Sigmoid colon (tissue), 4 donors: ENCODE measurements around the gene PDE2A.

Experiments
- POLR2A ChIP-seq, 2 donors: fragments of 450-650 bp; IDR thresholded peaks; one replicate each; pipeline ENCODE4 v1.6.1; 2016; ENCODE audit warnings: antibody characterized with exemption in 2 of 2, mild to moderate bottlenecking in 2 of 2, moderate library complexity in 2 of 2
- POLR2AphosphoS5 ChIP-seq, 4 donors: sonication (generic); formaldehyde crosslinking; IDR thresholded peaks; one replicate each; pipeline ENCODE4 v1.6.1; 2017; ENCODE audit warnings: antibody characterized with exemption in 4 of 4
- TF ChIP-seq, protein P1 (sequence below), 4 experiments: fragments of 450-650 bp in 3 of 4; fragments of 200-600 bp in 1 of 4; IDR thresholded peaks; one replicate each; pipeline ENCODE4 v1.5.1; 2016 to 2019; ENCODE audit warnings: antibody characterized with exemption in 4 of 4, mild to moderate bottlenecking in 3 of 4, moderate library complexity in 2 of 4

DNA sequence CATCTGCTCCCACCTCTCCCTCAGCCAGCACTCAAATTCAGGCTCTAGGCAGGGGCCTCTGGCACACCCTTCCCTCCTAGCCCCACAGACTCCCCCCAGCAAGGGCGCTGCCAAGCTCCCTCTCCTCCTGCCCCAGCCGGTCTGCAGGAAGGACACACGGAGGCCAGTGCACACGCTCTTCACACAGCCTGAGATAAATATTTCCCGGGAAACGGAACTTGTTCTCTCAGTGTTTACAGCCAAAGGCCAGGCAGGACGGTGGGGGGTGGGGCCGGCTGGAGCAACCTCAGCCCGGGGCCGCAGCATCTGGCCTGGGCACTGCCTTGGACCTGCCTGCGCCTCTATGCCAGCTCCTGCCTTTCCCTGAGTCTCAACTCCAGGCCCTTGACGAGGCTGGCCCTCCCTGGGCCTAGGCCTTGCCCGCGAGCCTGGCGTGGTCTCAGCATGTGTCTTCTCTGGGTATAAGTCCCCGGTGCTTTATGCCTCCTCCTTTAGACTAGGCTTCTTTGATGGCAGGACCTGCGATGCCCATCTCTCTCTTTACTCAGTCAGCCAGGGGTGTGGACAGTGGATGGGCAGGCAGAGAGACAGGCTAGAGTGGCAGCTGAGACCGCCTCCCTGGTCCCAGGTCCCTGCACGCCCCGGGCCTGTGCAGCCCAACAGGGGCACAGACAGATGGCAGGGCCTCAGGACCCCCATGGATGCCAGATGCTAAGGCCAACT lies 48.4 kb downstream of the PDE2A start:
- TF ChIP-seq, protein P1, sequence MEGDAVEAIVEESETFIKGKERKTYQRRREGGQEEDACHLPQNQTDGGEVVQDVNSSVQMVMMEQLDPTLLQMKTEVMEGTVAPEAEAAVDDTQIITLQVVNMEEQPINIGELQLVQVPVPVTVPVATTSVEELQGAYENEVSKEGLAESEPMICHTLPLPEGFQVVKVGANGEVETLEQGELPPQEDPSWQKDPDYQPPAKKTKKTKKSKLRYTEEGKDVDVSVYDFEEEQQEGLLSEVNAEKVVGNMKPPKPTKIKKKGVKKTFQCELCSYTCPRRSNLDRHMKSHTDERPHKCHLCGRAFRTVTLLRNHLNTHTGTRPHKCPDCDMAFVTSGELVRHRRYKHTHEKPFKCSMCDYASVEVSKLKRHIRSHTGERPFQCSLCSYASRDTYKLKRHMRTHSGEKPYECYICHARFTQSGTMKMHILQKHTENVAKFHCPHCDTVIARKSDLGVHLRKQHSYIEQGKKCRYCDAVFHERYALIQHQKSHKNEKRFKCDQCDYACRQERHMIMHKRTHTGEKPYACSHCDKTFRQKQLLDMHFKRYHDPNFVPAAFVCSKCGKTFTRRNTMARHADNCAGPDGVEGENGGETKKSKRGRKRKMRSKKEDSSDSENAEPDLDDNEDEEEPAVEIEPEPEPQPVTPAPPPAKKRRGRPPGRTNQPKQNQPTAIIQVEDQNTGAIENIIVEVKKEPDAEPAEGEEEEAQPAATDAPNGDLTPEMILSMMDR (IDR thresholded peaks at IDR 0.05), result no peak
- no peak for TF ChIP-seq POLR2A (IDR thresholded peaks at IDR 0.05)
- TF ChIP-seq POLR2AphosphoS5 (IDR thresholded peaks at IDR 0.05), result peak; percentile 54 to 75 (median 72)
